Heart left ventricle (tissue), 13 donors: ENCODE data around the gene CYB5R3.

Experiments
- POLR2A ChIP-seq, 2 donors: fragments of 450-650 bp; IDR thresholded peaks; one replicate each; pipeline ENCODE4 v1.6.1; 2017; ENCODE audit warnings: antibody characterized with exemption in 2 of 2, mild to moderate bottlenecking in 2 of 2, moderate library complexity in 2 of 2
- TF ChIP-seq, protein P1 (sequence below), 12 donors: fragments of 200-600 bp; sonication (generic) in 4 of 12; IDR thresholded peaks; one replicate each; pipeline versions ENCODE4 v1.5.0 to v1.8.0; 2018 to 2022; ENCODE audit warnings: antibody characterized with exemption in 12 of 12, mild to moderate bottlenecking in 5 of 12
- donor health status: ischemic (EF 13 %, LVEDD 7.1; RV severe dilation, severe dysfunction).
- donor health status: DM: no; HTN: yes; CAD: no.
- donor health status: DM: no; HTN: no; CAD: no.
- donor health status: ischemic (EF 25% LVEDD 6.9; RV normal size, moderate dysfunction).
- donor health status: ischemic (EF 25% LVEDD 5.7; RV mildly dilated, moderate dysfunction).
- donor health status: ischemic (EF 35%, LVEDD 5.7; RV mildly dilated, moderate dysfunction).
- donor health status: nonischemic (EF 11% LVEDD 7.7; RV severe dilation, severe dysfunction).
- donor health status: DM: yes; HTN: yes; CAD: no.
- donor health status: PGD.
- donor health status: ischemic (EF 29% LVEDD 5.4; RV normal size, mild dysfunction).
- donor health status: nonischemic (EF 23%, LVEDD 6.1; RV moderate dilation, normal function).

DNA sequence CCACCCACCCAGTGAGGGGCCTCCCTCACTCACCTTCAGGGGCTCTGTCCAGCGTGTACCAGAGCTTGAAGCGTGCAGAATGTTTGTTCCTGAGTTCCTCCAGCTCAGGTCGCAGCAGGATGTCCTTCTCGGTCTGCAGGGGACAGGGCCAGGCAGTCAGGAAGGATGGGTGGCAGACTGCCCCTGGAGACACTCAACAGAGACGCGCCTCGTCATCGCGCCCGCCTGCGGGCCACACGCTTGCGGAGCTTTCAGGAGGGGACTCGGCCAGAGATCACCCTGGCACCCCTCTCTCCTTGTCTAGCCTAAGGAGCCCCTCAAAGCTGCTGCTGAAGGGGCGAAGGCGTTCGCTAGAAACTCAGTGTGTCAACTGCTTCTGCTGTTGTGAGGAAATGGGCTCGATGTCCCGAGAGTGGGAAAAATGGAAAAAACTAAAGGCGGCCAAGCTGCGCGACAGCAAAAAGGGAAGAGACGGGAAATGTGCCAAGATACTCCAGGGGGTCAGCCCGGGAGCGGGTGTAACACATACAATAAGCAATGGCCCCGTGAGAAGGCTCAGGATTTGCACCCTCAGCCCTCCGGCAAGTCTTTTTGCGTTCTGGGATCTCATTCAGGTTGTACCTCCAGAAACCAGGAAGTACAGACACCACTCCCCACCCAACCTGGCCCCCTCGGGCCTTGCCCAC is 25.3 kb downstream of the CYB5R3 start:
- TF ChIP-seq, protein P1, sequence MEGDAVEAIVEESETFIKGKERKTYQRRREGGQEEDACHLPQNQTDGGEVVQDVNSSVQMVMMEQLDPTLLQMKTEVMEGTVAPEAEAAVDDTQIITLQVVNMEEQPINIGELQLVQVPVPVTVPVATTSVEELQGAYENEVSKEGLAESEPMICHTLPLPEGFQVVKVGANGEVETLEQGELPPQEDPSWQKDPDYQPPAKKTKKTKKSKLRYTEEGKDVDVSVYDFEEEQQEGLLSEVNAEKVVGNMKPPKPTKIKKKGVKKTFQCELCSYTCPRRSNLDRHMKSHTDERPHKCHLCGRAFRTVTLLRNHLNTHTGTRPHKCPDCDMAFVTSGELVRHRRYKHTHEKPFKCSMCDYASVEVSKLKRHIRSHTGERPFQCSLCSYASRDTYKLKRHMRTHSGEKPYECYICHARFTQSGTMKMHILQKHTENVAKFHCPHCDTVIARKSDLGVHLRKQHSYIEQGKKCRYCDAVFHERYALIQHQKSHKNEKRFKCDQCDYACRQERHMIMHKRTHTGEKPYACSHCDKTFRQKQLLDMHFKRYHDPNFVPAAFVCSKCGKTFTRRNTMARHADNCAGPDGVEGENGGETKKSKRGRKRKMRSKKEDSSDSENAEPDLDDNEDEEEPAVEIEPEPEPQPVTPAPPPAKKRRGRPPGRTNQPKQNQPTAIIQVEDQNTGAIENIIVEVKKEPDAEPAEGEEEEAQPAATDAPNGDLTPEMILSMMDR (IDR thresholded peaks at IDR 0.05) = no peak
- TF ChIP-seq POLR2A (IDR thresholded peaks at IDR 0.05) = no peak
